ENCODE data around the gene RBBP8NL.

GRCh38 chr20:62409086-62409853 lies 18.1 kb downstream of the RBBP8NL start:
- no peak for TF ChIP-seq CTCF (IDR thresholded peaks at IDR 0.05)
- no peak for TF ChIP-seq POLR2A (IDR thresholded peaks at IDR 0.05)
